HepG2 (cell line): ENCODE results near the gene LSM6. TPM values are rescaled to one million over a fixed set of nuclear protein-coding genes. Genes with fewer than 3 reads are reported as not detected.

ENCODE experiments used
- ATAC-seq: fragments of 200-7000 bp; cut with Tn5 transposase; 3 replicates; pipeline ENCODE4 v1.9.1; 2020; ENCODE audit warnings: mild to moderate bottlenecking, moderate library complexity
- BruUV-seq: library from RNA; stranded (reverse); fragments of 400-500 nt; replicated peaks from 2 replicates; lab custom pipeline; 2021; lab: Mats Ljungman, UMichigan
- CTCF ChIA-PET: fragments of 300-600 bp; formaldehyde crosslinking; extraction: SDS; loops from one replicate; lab custom pipeline; 2021; ENCODE audit warnings: low total read pairs, inconsistent platforms, low intra/inter-chr PET ratio; lab: Yijun Ruan, JAX
- POLR2A ChIA-PET: fragments of 350-600 bp; sonication (Branson Sonifier 250); formaldehyde crosslinking; loops from one replicate; lab custom pipeline; 2020; ENCODE audit warnings: antibody characterized with exemption, inconsistent platforms; lab: Yijun Ruan, JAX
- DNase-seq: peaks from one replicate; pipeline ENCODE4 v3.0.0-alpha.2; 2015; ENCODE audit warnings: low spot score
- FAIRE-seq: peaks from 3 replicates; lab custom pipeline; 2011; peaks lifted over from hg19 to GRCh38; lab: Jason Lieb, UNC
- H2AFZ ChIP-seq: one replicate; pipeline ENCODE4 v1.6.1; 2011; ENCODE audit warnings: low read length, inconsistent platforms
- H3K27ac ChIP-seq: fragments of 300-600 bp; 3 replicates; pipeline ENCODE4 v1.8.0; 2011; ENCODE audit warnings: mixed run types, mild to moderate bottlenecking, mixed read lengths, low read length, inconsistent platforms; ENCODE audit not compliant: insufficient read depth; ENCODE audit errors: extremely low read length
- H3K27me3 ChIP-seq, 2 experiments: fragments of 200-600 bp in 1 of 2; 2 replicates in 1 of 2; 3 replicates in 1 of 2; pipeline versions ENCODE4 v1.6.0 to v1.8.0; 2011; ENCODE audit warnings: low read length in 2 of 2, mild to moderate bottlenecking in 2 of 2, moderate library complexity in 2 of 2, inconsistent platforms in 1 of 2; ENCODE audit not compliant: insufficient read depth in 2 of 2, control insufficient read depth in 1 of 2
- H3K36me3 ChIP-seq, 2 experiments: fragments of 200-600 bp in 1 of 2; replicated peaks in 1 of 2; 2 replicates in 1 of 2; 3 replicates in 1 of 2; pipeline versions ENCODE4 v1.5.1 to v1.8.0; 2011; ENCODE audit warnings: low read length in 2 of 2, inconsistent platforms in 1 of 2; ENCODE audit not compliant: insufficient read depth in 2 of 2, control insufficient read depth in 1 of 2
- H3K4me1 ChIP-seq: 2 replicates; pipeline ENCODE4 v1.5.1; 2012; ENCODE audit warnings: low read length, inconsistent platforms; ENCODE audit not compliant: insufficient read depth
- H3K4me2 ChIP-seq: 2 replicates; pipeline ENCODE4 v1.6.0; 2011; ENCODE audit warnings: low read depth, low read length, inconsistent platforms
- H3K4me3 ChIP-seq, 3 experiments: fragments of 200-600 bp in 1 of 3; sonication (generic), shearing (Covaris generic) in 1 of 3; replicated peaks in 1 of 3; 2 replicates each; pipeline ENCODE4 v1.5.1; 2011 to 2016; ENCODE audit warnings: low read length in 3 of 3, inconsistent platforms in 2 of 3, low read depth in 2 of 3, mild to moderate bottlenecking in 2 of 3, control low read depth in 1 of 3, mixed read lengths in 1 of 3; ENCODE audit not compliant: insufficient read depth in 1 of 3
- H3K79me2 ChIP-seq: one replicate; pipeline ENCODE4 v1.6.1; 2011; ENCODE audit warnings: low read length, inconsistent platforms; ENCODE audit not compliant: insufficient read depth
- H3K9ac ChIP-seq: 2 replicates; pipeline ENCODE4 v1.6.0; 2011; ENCODE audit warnings: mild to moderate bottlenecking, low read depth, low read length, inconsistent platforms; ENCODE audit not compliant: insufficient read depth
- H3K9me3 ChIP-seq: 2 replicates; pipeline ENCODE4 v1.5.1; 2012; ENCODE audit warnings: mild to moderate bottlenecking, low read length
- H4K20me1 ChIP-seq: 2 replicates; pipeline ENCODE4 v1.6.0; 2011; ENCODE audit warnings: inconsistent platforms, mild to moderate bottlenecking, low read length, moderate library complexity; ENCODE audit not compliant: insufficient read depth
- EHMT2 ChIP-seq: fragments of 200-600 bp; sonication (generic); IDR thresholded peaks from 2 replicates; pipeline ENCODE4 v1.7.0; 2017; ENCODE audit warnings: antibody characterized with exemption, low read depth, low read length, borderline replicate concordance
- FLYWCH1 ChIP-seq: sonication (generic); formaldehyde crosslinking; IDR thresholded peaks from 2 replicates; pipeline ENCODE4 v1.8.1; 2023; ENCODE audit warnings: mild to moderate bottlenecking, missing genetic modification reagents
- NRL ChIP-seq: sonication (generic); formaldehyde crosslinking; IDR thresholded peaks from 2 replicates; pipeline ENCODE4 v1.5.0; 2020; ENCODE audit warnings: missing genetic modification reagents, mild to moderate bottlenecking, moderate library complexity, borderline replicate concordance
- POLR2A ChIP-seq, 2 experiments: IDR thresholded peaks; 2 replicates each; pipeline ENCODE4 v1.6.1; 2011; ENCODE audit warnings: low read depth in 2 of 2, low read length in 2 of 2, mild to moderate bottlenecking in 1 of 2, moderate library complexity in 1 of 2; ENCODE audit not compliant: insufficient read depth in 1 of 2
- REPIN1 ChIP-seq: sonication (generic); formaldehyde crosslinking; IDR thresholded peaks from 2 replicates; pipeline ENCODE4 v1.8.0; 2022; ENCODE audit warnings: missing genetic modification reagents, low read depth, mild to moderate bottlenecking, borderline replicate concordance
- ZSCAN5A ChIP-seq: sonication (generic); formaldehyde crosslinking; IDR thresholded peaks from 2 replicates; pipeline ENCODE4 v1.8.0; 2022; ENCODE audit warnings: mild to moderate bottlenecking, missing genetic modification reagents, borderline replicate concordance
- WGBS: methylation state at CpG from one replicate; pipeline ENCODE4 v1.1.6; 2017; ENCODE audit warnings: low lambda C conversion rate; 5-methylcytosine and 5-hydroxymethylcytosine counted together
- in situ Hi-C: cut with HindIII; loops from 2 replicates; pipeline ENCODE4 v1.10.0; 2017; ENCODE audit warnings: low pct_unique_long_range_greater_than_20kb; ENCODE audit not compliant: extremely low pct_ligation_motif_present
- intact Hi-C: fragments of 100-400 bp; cut with micrococcal nuclease; formaldehyde crosslinking; loops from one replicate; pipeline ENCODE4 v1.10.0; 2022; ENCODE audit not compliant: unreplicated experiment
- polyA plus RNA-seq, 8 experiments: library from polyadenylated mRNA; depleted of rRNA in 3 of 8; stranded (reverse) in 7 of 8; unstranded in 1 of 8; fragments of >200 nt; fragmentation: Illumina TruSeq in 4 of 8; extraction: Trizol in 4 of 8; gene quantifications; 2 replicates each; pipeline versions ENCODE4 v1.2.1 to v1.2.3, GENCODE V29; 2011 to 2016; ENCODE audit warnings: low read depth in 4 of 8, missing spikeins in 1 of 8, mixed read lengths in 1 of 8; ENCODE audit not compliant: insufficient read depth in 1 of 8
- total RNA-seq, 5 experiments: library from RNA; depleted of rRNA; stranded (reverse); fragments of >200 nt; fragmentation: Illumina TruSeq; extraction: Trizol; gene quantifications; 2 replicates each; pipeline ENCODE4 v1.2.3, GENCODE V29; 2016; ENCODE audit warnings: low read depth in 1 of 5
- TF ChIP-seq, protein P1 (sequence below): sonication (generic); formaldehyde crosslinking; IDR thresholded peaks from 2 replicates; pipeline ENCODE4 v1.5.0; 2020; ENCODE audit warnings: missing genetic modification reagents

LSM6 gene
- total and polyA plus RNA-seq, 2 of the 13 experiments (the other 11 are each of a cell fraction or from before 2014, with no cell fraction given): 14.6 to 83.3 TPM

- Histone ChIP-seq H3K4me2 (peak overlapping the region; percentile 69), H3K36me3 (0 out of 5 replicates have a peak, but pooled peaks cover 0 to 5% of the 10 kb centered on the region in 2 experiments), H3K27me3 (peaks cover 0 to 4% of the 10 kb centered on the region in 2 experiments; a peak in 2 of 5 replicates), H3K27ac (no peak overlapping the region), H2AFZ (no peak overlapping the region), H3K4me1 (peaks cover 28% of the 10 kb centered on the region), H3K4me3 (peak overlapping the region; percentile 79 to 91 (median 83); a peak in 5 of 6 replicates), H3K79me2 (peaks cover 27% of the 10 kb centered on the region), H3K9me3 (no peaks in the 10 kb centered on the region), H4K20me1 (no peaks in the 10 kb centered on the region; the same call in 1 of the 2 replicates), H3K9ac (peak overlapping the region; percentile 86; the same call in 1 of the 2 replicates)
- TF ChIP-seq EHMT2 (no peak), REPIN1 (CRISPR knock-in tag) (no peak), FLYWCH1 (CRISPR knock-in tag) (no peak), NRL (CRISPR knock-in tag) (no peak), ZSCAN5A (no peak)
- ATAC-seq: no peak
- CTCF ChIA-PET: no interaction called here
- 66% methylated on average over 2 of the region's 2 CpGs for WGBS
- POLR2A ChIA-PET: no interaction called here
- in situ Hi-C loops (no loop called here), intact Hi-C loops (no loop called here)
- DNase-seq: no peak
- no TSS peak for BruUV-seq
- FAIRE-seq: no peak
Measured at GRCh38 chr4:146176891-146177290, 1.4 kb downstream of the LSM6 start.

- Histone ChIP-seq H3K27ac (no peak overlapping the region), H3K27me3 (no peaks in the 10 kb centered on the region; a peak in 1 of 5 replicates), H3K9me3 (no peaks in the 10 kb centered on the region), H3K4me3 (no peak overlapping the region), H3K4me2 (no peak overlapping the region), H3K36me3 (peaks cover 2 to 8% of the 10 kb centered on the region in 2 experiments; a peak in 1 of 5 replicates), H4K20me1 (no peaks in the 10 kb centered on the region; the same call in 1 of the 2 replicates), H3K79me2 (peaks cover 27% of the 10 kb centered on the region), H3K9ac (peak overlapping the region; percentile 14; the same call in 1 of the 2 replicates), H2AFZ (no peak overlapping the region), H3K4me1 (peaks cover 28% of the 10 kb centered on the region)
- ChIA-PET POLR2A (no interaction called here), CTCF (no interaction called here)
- FAIRE-seq: no peak
- 90% methylated on average over 8 of the region's 8 CpGs for WGBS
- no peak for DNase-seq
- TF ChIP-seq POLR2A (IDR thresholded peaks at IDR 0.05; ENCODE audit: insufficient read depth in 1 of 2, low read depth in 2 of 2, low read length in 2 of 2): 0 out of 4 replicates have a peak, but pooled peaks of 1 of the 2 experiments have one; percentile 26
- TF ChIP-seq, protein P1, sequence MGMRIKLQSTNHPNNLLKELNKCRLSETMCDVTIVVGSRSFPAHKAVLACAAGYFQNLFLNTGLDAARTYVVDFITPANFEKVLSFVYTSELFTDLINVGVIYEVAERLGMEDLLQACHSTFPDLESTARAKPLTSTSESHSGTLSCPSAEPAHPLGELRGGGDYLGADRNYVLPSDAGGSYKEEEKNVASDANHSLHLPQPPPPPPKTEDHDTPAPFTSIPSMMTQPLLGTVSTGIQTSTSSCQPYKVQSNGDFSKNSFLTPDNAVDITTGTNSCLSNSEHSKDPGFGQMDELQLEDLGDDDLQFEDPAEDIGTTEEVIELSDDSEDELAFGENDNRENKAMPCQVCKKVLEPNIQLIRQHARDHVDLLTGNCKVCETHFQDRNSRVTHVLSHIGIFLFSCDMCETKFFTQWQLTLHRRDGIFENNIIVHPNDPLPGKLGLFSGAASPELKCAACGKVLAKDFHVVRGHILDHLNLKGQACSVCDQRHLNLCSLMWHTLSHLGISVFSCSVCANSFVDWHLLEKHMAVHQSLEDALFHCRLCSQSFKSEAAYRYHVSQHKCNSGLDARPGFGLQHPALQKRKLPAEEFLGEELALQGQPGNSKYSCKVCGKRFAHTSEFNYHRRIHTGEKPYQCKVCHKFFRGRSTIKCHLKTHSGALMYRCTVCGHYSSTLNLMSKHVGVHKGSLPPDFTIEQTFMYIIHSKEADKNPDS (CRISPR knock-in tag): no peak
- intact Hi-C loops (no loop called here), in situ Hi-C loops (no loop called here)
- no peak for ATAC-seq
- BruUV-seq: no TSS peak
Measured at GRCh38 chr4:146178126-146178525, 2.6 kb downstream of the LSM6 start.
